Neural crest cell (in vitro differentiated cells): ENCODE results near the gene KSR1. TPM values are rescaled to one million over a fixed set of nuclear protein-coding genes. Genes with fewer than 3 reads are reported as not detected.
"Not testable (repeated sequence)": the region's sequence is repeated elsewhere in the genome, so short reads cannot be mapped to it uniquely, and the experiment has no call there.

Experiments
- DNase-seq: peaks from one replicate; pipeline ENCODE4 v3.0.0; 2021; ENCODE audit warnings: low read depth, mixed read lengths, low spot score
- H3K27ac Mint-ChIP-seq: one replicate; pipeline ENCODE4 v1.8.0; 2021; ENCODE audit warnings: mild to moderate bottlenecking, mixed read lengths; ENCODE audit not compliant: unreplicated experiment
- H3K27me3 Mint-ChIP-seq: 2 replicates; pipeline ENCODE4 v1.8.0; 2021; ENCODE audit warnings: low read depth, mild to moderate bottlenecking, mixed read lengths
- H3K36me3 Mint-ChIP-seq: 2 replicates; pipeline ENCODE4 v1.8.0; 2021; ENCODE audit warnings: low read depth, mild to moderate bottlenecking, mixed read lengths
- H3K4me1 Mint-ChIP-seq: 2 replicates; pipeline ENCODE4 v1.8.0; 2021; ENCODE audit warnings: mixed read lengths
- H3K4me3 Mint-ChIP-seq: one replicate; pipeline ENCODE4 v1.8.0; 2021; ENCODE audit warnings: mild to moderate bottlenecking, mixed read lengths
- H3K9me3 Mint-ChIP-seq: 2 replicates; pipeline ENCODE4 v1.8.0; 2021; ENCODE audit warnings: mixed read lengths
- total RNA-seq: library from RNA; stranded (reverse); gene quantifications from 2 replicates; pipeline ENCODE4 v1.2.1, GENCODE V29; 2021
- TF ChIP-seq, protein P1 (sequence below): fragments of 200-600 bp; sonication (generic); conservative IDR thresholded peaks from 2 replicates; pipeline ENCODE4 v1.5.0; 2021; ENCODE audit warnings: antibody characterized with exemption, mild to moderate bottlenecking

KSR1 gene
- total RNA-seq, 1 donor from 2014 or later: 28.0 TPM

DNA sequence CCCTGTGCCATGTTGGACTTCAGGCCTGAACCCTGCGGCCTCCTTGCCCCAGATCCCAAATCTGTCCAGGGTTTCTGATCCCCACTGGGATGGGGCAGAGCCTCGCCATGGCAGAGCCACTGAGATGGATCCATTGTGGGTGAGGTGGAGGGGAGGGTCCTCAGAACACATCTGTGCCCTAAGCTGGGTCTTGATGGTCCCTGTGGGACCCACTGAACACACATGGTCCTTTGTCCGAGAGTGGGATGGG lies 38.0 kb upstream of the KSR1 start:
- TF ChIP-seq, protein P1, sequence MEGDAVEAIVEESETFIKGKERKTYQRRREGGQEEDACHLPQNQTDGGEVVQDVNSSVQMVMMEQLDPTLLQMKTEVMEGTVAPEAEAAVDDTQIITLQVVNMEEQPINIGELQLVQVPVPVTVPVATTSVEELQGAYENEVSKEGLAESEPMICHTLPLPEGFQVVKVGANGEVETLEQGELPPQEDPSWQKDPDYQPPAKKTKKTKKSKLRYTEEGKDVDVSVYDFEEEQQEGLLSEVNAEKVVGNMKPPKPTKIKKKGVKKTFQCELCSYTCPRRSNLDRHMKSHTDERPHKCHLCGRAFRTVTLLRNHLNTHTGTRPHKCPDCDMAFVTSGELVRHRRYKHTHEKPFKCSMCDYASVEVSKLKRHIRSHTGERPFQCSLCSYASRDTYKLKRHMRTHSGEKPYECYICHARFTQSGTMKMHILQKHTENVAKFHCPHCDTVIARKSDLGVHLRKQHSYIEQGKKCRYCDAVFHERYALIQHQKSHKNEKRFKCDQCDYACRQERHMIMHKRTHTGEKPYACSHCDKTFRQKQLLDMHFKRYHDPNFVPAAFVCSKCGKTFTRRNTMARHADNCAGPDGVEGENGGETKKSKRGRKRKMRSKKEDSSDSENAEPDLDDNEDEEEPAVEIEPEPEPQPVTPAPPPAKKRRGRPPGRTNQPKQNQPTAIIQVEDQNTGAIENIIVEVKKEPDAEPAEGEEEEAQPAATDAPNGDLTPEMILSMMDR: no peak
- no peak overlapping the region for H3K4me3 Mint-ChIP-seq
- no peaks in the 10 kb centered on the region for H3K36me3 Mint-ChIP-seq
- H3K27me3 Mint-ChIP-seq: no peaks in the 10 kb centered on the region
- no peak overlapping the region for H3K27ac Mint-ChIP-seq
- no peaks in the 10 kb centered on the region for H3K4me1 Mint-ChIP-seq
- no peak for DNase-seq
- no peaks in the 10 kb centered on the region for H3K9me3 Mint-ChIP-seq

DNA sequence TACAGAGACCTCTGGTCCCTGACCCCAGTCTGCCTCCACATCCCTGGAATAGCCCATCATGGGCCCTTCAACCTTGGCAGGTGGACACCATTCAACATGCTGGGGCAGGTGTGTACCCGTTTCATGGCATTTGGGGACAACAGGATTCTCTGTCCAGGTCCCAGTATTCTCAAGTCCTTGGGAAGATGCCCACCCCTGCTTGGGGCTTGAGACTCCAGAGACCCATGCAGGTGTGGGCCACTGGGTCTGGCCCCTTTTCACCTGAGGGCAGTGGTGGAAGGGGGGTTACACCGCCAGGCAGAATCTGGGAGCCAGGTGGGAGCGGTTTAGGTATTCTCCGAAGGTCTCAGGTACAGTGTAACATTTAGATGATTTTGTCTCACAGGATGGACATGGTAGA lies 37.1 kb upstream of the KSR1 start:
- Mint-ChIP-seq H3K36me3 (no peaks in the 10 kb centered on the region), H3K27ac (no peak overlapping the region), H3K4me3 (no peak overlapping the region), H3K9me3 (no peaks in the 10 kb centered on the region), H3K4me1 (no peaks in the 10 kb centered on the region), H3K27me3 (no peaks in the 10 kb centered on the region)
- TF ChIP-seq, protein P1: no peak
- DNase-seq: no peak

DNA sequence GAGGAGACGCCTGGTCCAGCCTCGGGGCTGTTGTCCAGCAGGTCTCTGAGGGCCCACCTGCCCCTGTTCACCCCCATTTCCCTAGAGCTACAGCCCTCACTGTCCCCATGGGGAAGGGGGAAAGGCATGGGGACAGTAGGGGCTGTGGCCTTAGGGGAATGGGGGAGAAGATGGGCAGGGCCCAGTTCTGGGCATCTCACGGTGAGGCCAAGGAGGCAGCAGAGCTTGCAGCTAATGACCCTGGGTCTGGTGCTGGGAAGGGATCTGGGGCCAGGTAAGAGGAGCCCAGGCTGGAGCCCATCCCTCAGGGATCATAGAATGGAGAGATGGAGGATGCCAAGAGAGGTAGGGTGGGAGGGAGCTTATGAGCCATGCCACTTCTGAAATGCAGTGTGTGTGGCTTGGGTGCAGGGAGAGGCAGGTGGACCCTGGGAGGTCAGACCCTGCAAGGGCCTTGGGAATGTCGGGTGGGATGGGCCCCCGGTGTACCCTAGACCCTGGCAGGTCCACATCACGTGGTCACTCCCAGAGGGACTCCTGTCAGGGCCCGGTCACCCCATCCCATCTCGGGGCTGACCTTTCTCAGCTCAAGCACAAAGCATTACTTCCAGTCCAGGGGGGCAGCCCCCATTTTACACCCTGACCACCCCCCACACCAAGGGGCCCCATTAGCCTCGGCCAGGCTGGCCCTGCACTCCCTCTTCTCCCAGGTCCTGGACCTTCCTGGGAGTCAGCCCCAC lies 35.9 kb upstream of the KSR1 start:
- no peaks in the 10 kb centered on the region for H3K9me3 Mint-ChIP-seq
- H3K36me3 Mint-ChIP-seq: no peaks in the 10 kb centered on the region
- H3K4me1 Mint-ChIP-seq: no peaks in the 10 kb centered on the region
- H3K27ac Mint-ChIP-seq: no peak overlapping the region
- H3K27me3 Mint-ChIP-seq: no peaks in the 10 kb centered on the region
- TF ChIP-seq, protein P1: no peak
- no peak for DNase-seq
- no peak overlapping the region for H3K4me3 Mint-ChIP-seq

DNA sequence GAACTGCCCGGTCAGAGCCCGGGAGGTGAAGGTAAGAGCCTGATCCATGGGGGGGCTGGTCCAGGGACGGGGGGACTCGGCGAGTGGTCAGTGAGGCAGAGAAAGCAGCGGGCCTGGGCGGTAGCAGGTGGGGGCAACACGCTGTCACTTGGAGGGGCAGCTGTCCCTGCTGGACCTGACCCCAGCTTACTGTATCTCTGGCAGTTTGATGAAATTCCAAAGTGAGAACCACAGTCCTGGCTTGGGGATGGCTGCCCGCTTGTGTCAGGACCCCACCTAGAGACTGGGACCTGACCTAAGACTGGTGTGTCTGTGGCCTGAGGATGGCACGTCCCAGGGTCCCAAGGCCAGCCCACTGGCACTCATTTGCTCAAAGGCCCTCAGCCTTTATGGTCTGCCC lies 35.1 kb upstream of the KSR1 start:
- TF ChIP-seq, protein P1: no peak
- Mint-ChIP-seq H3K4me3 (no peak overlapping the region), H3K4me1 (no peaks in the 10 kb centered on the region), H3K36me3 (no peaks in the 10 kb centered on the region), H3K27me3 (no peaks in the 10 kb centered on the region), H3K9me3 (no peaks in the 10 kb centered on the region), H3K27ac (no peak overlapping the region)
- no peak for DNase-seq

DNA sequence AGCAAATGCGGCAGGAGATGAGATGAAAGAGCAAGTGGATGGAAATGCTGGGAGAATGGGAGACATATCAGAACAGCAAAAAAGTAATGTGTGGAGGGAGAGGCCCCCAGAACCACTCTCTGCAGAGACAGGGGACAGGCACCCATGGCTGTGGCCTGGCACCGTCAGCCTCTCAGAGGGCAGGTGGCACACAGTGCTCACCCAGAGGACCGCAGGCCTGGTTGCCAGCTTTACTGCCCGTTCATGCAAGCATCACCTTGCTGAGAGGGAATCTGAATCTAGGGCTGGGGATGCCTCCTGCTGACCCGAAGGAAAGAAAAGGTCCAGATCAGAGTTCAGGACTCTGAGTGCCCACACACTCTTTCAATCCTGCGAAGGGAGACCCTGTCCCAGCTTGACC lies 34.6 kb upstream of the KSR1 start:
- H3K4me3 Mint-ChIP-seq, H3K9me3 Mint-ChIP-seq, H3K4me1 Mint-ChIP-seq, H3K36me3 Mint-ChIP-seq, DNase-seq, H3K27me3 Mint-ChIP-seq, H3K27ac Mint-ChIP-seq: not testable (repeated sequence)

DNA sequence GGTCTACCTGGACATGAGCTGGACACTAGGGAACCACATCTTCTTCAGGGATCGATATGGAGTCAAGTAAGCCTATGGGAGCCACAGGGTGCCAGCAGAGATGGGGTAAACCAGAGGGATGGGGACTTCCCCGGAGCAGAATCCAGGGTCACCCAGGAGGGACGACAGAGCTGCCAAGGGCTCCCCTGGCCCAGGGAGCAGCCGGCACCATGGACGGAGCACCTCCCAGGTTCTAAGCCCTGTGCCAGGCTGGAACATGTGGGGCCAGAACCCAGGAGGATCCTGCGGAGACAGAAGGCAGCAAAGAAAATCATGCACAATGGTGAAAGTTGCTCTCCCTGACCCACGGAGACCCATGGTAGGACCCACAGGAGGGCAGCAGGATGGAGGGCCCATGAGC lies 33.6 kb upstream of the KSR1 start:
- no peak for DNase-seq
- H3K36me3 Mint-ChIP-seq: no peaks in the 10 kb centered on the region
- H3K4me3 Mint-ChIP-seq: no peak overlapping the region
- no peaks in the 10 kb centered on the region for H3K27me3 Mint-ChIP-seq
- H3K4me1 Mint-ChIP-seq: no peaks in the 10 kb centered on the region
- no peaks in the 10 kb centered on the region for H3K9me3 Mint-ChIP-seq
- no peak overlapping the region for H3K27ac Mint-ChIP-seq
- TF ChIP-seq, protein P1: no peak
